ENCODE measurements around the gene ASPHD2.

The ASPHD2 gene

DNA sequence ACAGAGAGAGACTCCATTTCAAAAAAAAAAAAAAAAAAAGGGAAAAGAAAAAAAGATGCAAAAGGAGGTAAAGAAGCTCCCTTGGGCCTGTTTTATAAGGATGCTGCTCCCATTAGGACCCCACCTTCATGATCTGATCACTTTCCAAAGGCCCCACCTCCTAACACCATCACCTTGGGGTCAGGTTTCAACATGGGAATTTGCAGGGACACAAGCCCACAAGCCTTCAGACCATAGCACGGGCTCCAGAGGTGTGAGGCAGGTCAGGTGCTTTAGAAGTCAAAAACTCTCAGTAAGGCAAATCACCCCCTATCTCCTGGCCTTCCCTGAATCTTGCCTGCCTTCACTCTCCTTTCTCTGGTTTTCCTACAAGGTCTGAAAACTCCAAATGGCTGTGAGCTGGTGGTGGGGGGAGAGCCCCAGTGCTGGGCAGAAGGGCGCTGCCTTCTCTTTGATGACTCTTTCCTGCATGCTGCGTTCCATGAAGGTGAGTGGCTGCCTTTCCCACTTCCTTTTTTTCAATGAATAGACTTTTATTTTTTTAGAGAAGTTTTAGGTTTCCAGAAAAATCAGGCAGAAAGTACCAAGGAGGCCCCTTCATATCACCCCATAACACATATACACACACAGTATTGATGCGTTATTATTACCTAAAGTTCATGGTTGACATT, 13.2 kb downstream of the ASPHD2 start:
- TF ChIP-seq NFRKB (IDR thresholded peaks at IDR 0.05) (no peak), FOXM1 (IDR thresholded peaks at IDR 0.05; ENCODE audit: borderline replicate concordance) (no peak), ELF4 (IDR thresholded peaks at IDR 0.05) (no peak), FOXK2 (IDR thresholded peaks at IDR 0.05) (no peak), BHLHE40 (IDR thresholded peaks at IDR 0.05; ENCODE audit: borderline replicate concordance) (no peak), TARDBP (IDR thresholded peaks at IDR 0.05) (no peak), HDGF (IDR thresholded peaks at IDR 0.05; ENCODE audit: borderline replicate concordance) (no peak), ARNT (IDR thresholded peaks at IDR 0.05) (no peak)
- TF ChIP-seq, protein P1, sequence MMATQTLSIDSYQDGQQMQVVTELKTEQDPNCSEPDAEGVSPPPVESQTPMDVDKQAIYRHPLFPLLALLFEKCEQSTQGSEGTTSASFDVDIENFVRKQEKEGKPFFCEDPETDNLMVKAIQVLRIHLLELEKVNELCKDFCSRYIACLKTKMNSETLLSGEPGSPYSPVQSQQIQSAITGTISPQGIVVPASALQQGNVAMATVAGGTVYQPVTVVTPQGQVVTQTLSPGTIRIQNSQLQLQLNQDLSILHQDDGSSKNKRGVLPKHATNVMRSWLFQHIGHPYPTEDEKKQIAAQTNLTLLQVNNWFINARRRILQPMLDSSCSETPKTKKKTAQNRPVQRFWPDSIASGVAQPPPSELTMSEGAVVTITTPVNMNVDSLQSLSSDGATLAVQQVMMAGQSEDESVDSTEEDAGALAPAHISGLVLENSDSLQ (IDR thresholded peaks at IDR 0.05), result no peak
- CTCF ChIA-PET, result interaction anchor here (0.6 kb wide), 1 partner anchor 47 kb away, joined by 3 read pairs; no protein-coding TSS in a partner anchor
- POLR2A ChIA-PET, result no interaction called here
- DNase-seq (ENCODE audit: extremely low spot score), result no peak

DNA sequence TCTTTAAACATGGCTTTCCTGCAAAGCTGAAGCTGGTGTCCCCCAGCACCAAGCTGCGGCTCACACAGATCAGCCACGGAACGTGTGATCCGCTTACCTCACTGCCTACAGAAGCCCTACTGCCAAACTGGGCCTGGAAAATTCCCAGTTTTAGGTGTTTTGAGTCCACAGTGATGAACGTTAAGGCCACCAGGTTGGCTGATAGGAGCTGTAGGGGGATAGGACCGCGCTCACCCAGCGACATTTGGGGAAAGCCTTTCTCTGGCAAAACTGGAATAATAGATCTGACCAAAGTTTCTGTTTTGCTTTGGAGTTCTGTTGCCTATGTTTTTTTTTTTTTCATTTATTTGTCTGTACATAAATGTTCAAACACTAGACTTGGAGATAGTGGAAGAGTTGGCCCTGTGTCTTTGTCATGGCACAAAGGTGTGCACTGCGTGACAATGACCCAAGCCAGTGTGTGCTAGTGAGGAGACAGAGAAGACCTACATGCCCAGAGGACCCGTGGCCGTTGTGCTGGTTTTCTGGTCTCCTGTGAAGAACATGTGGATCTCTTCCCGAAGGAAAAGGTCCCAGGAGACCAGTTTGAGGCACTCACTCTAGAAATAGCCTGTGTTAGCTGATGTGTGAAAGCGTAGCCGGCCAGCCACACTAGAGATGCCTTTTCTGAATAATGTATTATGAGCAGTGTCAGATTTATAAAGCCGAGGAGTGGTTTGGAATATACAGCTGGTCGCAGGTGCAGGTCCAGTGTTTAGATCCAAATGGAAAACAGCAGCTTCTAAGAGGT, 15.0 kb downstream of the ASPHD2 start:
- CTCF ChIA-PET, result no interaction called here

DNA sequence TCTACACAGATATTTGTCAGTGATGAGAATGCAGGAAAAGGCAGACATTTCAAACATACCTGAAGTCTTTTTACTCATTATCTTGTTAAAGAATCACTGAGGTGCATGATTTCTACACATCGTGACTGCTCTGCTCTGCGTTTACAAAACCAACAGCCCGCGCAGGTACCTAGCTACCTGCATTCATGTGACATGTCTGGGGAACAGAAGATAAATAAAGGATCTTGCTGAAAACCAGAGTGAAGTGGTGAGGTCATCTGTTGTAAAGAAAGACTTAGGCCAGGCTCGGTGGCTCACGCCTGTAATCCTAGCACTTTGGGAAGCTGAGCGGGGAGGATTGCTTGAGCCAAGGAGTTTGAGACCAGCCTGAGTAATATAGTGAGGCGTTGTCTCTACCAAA, 15.7 kb downstream of the ASPHD2 start:
- DNase-seq (ENCODE audit: extremely low spot score), result no peak
- POLR2A ChIA-PET, result no interaction called here
- TF ChIP-seq ELF4 (IDR thresholded peaks at IDR 0.05) (no peak), LEF1 (IDR thresholded peaks at IDR 0.05; ENCODE audit: borderline replicate concordance) (no peak), ZNF384 (IDR thresholded peaks at IDR 0.05) (no peak), NFRKB (IDR thresholded peaks at IDR 0.05) (no peak), TARDBP (IDR thresholded peaks at IDR 0.05) (no peak), SP1 (IDR thresholded peaks at IDR 0.05) (no peak), FOXM1 (IDR thresholded peaks at IDR 0.05; ENCODE audit: borderline replicate concordance) (no peak), L3MBTL2 (conservative IDR thresholded peaks at IDR 0.05) (no peak), FOXK2 (IDR thresholded peaks at IDR 0.05) (no peak), ARNT (IDR thresholded peaks at IDR 0.05) (no peak), SUZ12 (IDR thresholded peaks at IDR 0.05) (no peak), HDGF (IDR thresholded peaks at IDR 0.05; ENCODE audit: borderline replicate concordance) (no peak), BHLHE40 (IDR thresholded peaks at IDR 0.05; ENCODE audit: borderline replicate concordance) (no peak), FOXA1 (IDR thresholded peaks at IDR 0.05) (no peak)
- TF ChIP-seq, protein P1 (IDR thresholded peaks at IDR 0.05), result no peak
- CTCF ChIA-PET, result no interaction called here

More for the DNA sequence above, 15.0 kb downstream of the ASPHD2 start:
- POLR2A ChIA-PET, result interaction anchor here (0.7 kb wide), 1 partner anchor 12 kb away, joined by 3 read pairs; no protein-coding TSS in a partner anchor
- no peak for DNase-seq (ENCODE audit: extremely low spot score)
- TF ChIP-seq HDGF (IDR thresholded peaks at IDR 0.05; ENCODE audit: borderline replicate concordance) (no peak), NFRKB (IDR thresholded peaks at IDR 0.05) (no peak), SUZ12 (IDR thresholded peaks at IDR 0.05) (no peak), BHLHE40 (IDR thresholded peaks at IDR 0.05; ENCODE audit: borderline replicate concordance) (no peak)

- no peak for DNase-seq (ENCODE audit: extremely low spot score)
- ChIA-PET CTCF (no interaction called here), POLR2A (interaction anchor here (0.9 kb wide), 1 partner anchor 16 kb away, joined by 4 read pairs; no protein-coding TSS in a partner anchor)
- TF ChIP-seq BHLHE40 (IDR thresholded peaks at IDR 0.05; ENCODE audit: borderline replicate concordance) (no peak), ZNF384 (IDR thresholded peaks at IDR 0.05) (no peak), LEF1 (IDR thresholded peaks at IDR 0.05; ENCODE audit: borderline replicate concordance) (no peak), L3MBTL2 (conservative IDR thresholded peaks at IDR 0.05) (no peak), NFRKB (IDR thresholded peaks at IDR 0.05) (no peak), FOXK2 (IDR thresholded peaks at IDR 0.05) (no peak), FOXM1 (IDR thresholded peaks at IDR 0.05; ENCODE audit: borderline replicate concordance) (no peak), ELF4 (IDR thresholded peaks at IDR 0.05) (no peak), SUZ12 (IDR thresholded peaks at IDR 0.05) (no peak), SP1 (IDR thresholded peaks at IDR 0.05) (no peak), TARDBP (IDR thresholded peaks at IDR 0.05) (no peak), HDGF (IDR thresholded peaks at IDR 0.05; ENCODE audit: borderline replicate concordance) (no peak), CTBP1 (IDR thresholded peaks at IDR 0.05; ENCODE audit: borderline replicate concordance) (no peak), FOXA1 (IDR thresholded peaks at IDR 0.05) (no peak), ARNT (IDR thresholded peaks at IDR 0.05) (no peak)
- TF ChIP-seq, protein P1 (IDR thresholded peaks at IDR 0.05), result no peak
These were observed 16.7 kb downstream of the ASPHD2 start for GRCh38 chr22:26445577-26446275.

DNA sequence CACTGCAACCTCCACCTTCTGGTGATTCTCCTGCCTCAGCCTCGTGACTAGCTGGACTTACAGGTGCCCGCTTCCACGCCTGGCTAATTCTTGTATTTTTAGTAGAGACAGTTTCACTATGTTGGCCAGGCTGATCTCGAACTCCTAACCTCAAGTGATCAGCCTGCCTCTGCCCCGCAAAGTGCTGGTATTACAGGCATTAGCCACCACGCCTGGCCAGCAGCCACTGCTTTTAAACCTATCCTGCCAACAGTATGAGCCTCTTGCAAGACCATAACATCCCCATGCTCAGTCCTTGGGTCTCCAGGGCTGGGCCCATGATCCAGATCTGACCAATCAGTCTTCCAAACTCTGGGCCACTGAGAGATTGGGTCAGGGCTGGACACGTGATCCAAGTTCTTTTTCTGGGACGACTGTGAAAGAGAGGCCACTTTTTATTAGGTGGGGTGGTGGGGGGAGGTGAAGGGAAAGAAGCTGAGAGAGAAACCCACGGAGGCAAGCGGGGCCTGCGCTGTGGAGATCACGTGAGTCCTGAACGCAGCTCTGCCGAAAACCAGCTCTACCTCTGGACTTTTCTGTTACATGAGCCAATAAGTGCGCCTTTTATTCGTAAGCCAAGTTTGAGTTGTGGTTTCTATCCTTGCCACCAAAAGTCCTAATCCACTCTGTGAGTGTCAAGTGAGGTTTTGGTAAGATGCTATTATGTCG, 17.9 kb downstream of the ASPHD2 start:
- CTCF ChIA-PET, result interaction anchor here (0.7 kb wide), 1 partner anchor 84 kb away, joined by 3 read pairs; no protein-coding TSS in a partner anchor

More for the DNA sequence above, 17.9 kb downstream of the ASPHD2 start:
- POLR2A ChIA-PET, result no interaction called here
- no peak for TF ChIP-seq SUZ12 (IDR thresholded peaks at IDR 0.05)
- TF ChIP-seq, protein P1 (IDR thresholded peaks at IDR 0.05), result no peak
- no peak for TF ChIP-seq TARDBP (IDR thresholded peaks at IDR 0.05)
- no peak for TF ChIP-seq ARNT (IDR thresholded peaks at IDR 0.05)
- no peak for TF ChIP-seq L3MBTL2 (conservative IDR thresholded peaks at IDR 0.05)
- no peak for TF ChIP-seq FOXK2 (IDR thresholded peaks at IDR 0.05)
- no peak for TF ChIP-seq NFRKB (IDR thresholded peaks at IDR 0.05)
- no peak for TF ChIP-seq ZNF384 (IDR thresholded peaks at IDR 0.05)
- TF ChIP-seq LEF1 (IDR thresholded peaks at IDR 0.05; ENCODE audit: borderline replicate concordance), result no peak
- no peak for TF ChIP-seq FOXM1 (IDR thresholded peaks at IDR 0.05; ENCODE audit: borderline replicate concordance)
- TF ChIP-seq ELF4 (IDR thresholded peaks at IDR 0.05), result no peak
- no peak for TF ChIP-seq FOXA1 (IDR thresholded peaks at IDR 0.05)
- TF ChIP-seq CTBP1 (IDR thresholded peaks at IDR 0.05; ENCODE audit: borderline replicate concordance), result no peak
- no peak for TF ChIP-seq BHLHE40 (IDR thresholded peaks at IDR 0.05; ENCODE audit: borderline replicate concordance)
- no peak for DNase-seq (ENCODE audit: extremely low spot score)
